Measurements from ENCODE around the gene TANK.

DNA sequence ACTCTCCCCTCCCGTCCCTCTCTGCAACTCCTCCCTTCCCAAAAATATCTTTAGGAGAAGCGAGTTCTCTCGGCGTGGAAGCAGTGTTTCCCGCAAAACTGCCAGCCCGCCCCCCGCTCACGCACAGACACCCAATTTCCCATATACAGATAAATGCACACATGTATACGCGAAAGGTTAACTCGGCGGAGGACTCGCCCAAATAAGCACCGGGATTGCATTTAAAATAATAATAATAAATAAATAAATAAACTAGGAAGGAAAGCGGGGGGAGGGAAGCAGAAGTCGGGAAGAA, 78.0 kb downstream of the TANK start:
- TF ChIP-seq, protein P1, sequence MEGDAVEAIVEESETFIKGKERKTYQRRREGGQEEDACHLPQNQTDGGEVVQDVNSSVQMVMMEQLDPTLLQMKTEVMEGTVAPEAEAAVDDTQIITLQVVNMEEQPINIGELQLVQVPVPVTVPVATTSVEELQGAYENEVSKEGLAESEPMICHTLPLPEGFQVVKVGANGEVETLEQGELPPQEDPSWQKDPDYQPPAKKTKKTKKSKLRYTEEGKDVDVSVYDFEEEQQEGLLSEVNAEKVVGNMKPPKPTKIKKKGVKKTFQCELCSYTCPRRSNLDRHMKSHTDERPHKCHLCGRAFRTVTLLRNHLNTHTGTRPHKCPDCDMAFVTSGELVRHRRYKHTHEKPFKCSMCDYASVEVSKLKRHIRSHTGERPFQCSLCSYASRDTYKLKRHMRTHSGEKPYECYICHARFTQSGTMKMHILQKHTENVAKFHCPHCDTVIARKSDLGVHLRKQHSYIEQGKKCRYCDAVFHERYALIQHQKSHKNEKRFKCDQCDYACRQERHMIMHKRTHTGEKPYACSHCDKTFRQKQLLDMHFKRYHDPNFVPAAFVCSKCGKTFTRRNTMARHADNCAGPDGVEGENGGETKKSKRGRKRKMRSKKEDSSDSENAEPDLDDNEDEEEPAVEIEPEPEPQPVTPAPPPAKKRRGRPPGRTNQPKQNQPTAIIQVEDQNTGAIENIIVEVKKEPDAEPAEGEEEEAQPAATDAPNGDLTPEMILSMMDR (conservative IDR thresholded peaks at IDR 0.05 in 1 of 2, IDR thresholded peaks at IDR 0.05 in 1 of 2; ENCODE audit: low read depth in 1 of 2, low read length in 2 of 2): no peak
- TF ChIP-seq EZH2 (IDR thresholded peaks at IDR 0.05; ENCODE audit: low read length, missing control alignments): no peak

Measured in fibroblast of lung (primary cell).